Lower lobe of right lung (tissue), 2 donors: ENCODE results near the gene NCLN. TPM values are rescaled to one million over a fixed set of nuclear protein-coding genes. Genes with fewer than 3 reads are reported as not detected.

ENCODE experiments used
- ATAC-seq, 2 donors: fragments of 200-7000 bp; cut with Tn5 transposase; one replicate each; pipeline ENCODE4 v1.9.1; 2020 to 2022; ENCODE audit warnings: mild to moderate bottlenecking in 2 of 2, moderate library complexity in 2 of 2
- DNase-seq: peaks from one replicate; pipeline ENCODE4 v3.0.0-alpha.2; 2020
- H3K27ac ChIP-seq: fragments of 200-600 bp; one replicate; pipeline ENCODE4 v1.8.0; 2022
- H3K27me3 ChIP-seq: fragments of 200-600 bp; one replicate; pipeline ENCODE4 v1.8.0; 2022; ENCODE audit warnings: low read depth
- H3K36me3 ChIP-seq: fragments of 200-600 bp; one replicate; pipeline ENCODE4 v1.8.0; 2022; ENCODE audit warnings: mild to moderate bottlenecking
- H3K4me1 ChIP-seq: fragments of 200-600 bp; one replicate; pipeline ENCODE4 v1.8.0; 2022
- H3K4me3 ChIP-seq: fragments of 200-600 bp; one replicate; pipeline ENCODE4 v1.8.0; 2022; ENCODE audit warnings: mild to moderate bottlenecking
- H3K9me3 ChIP-seq: fragments of 200-600 bp; one replicate; pipeline ENCODE4 v1.8.0; 2022
- CTCF ChIP-seq: fragments of 200-600 bp; IDR thresholded peaks from one replicate; pipeline ENCODE4 v1.8.0; 2022; ENCODE audit warnings: antibody characterized with exemption, mild to moderate bottlenecking
- intact Hi-C: fragments of 100-400 bp; cut with DNase I; formaldehyde crosslinking; loops from one replicate; pipeline ENCODE4 v1.11.0; 2022
- total RNA-seq: library from RNA; stranded (reverse); fragmentation: NEBNext Ultra II Directional; extraction: Animal tissue kit (Norgen Biotek cat#: 25700); gene quantifications from one replicate; pipeline ENCODE4 v1.2.1, GENCODE V29; 2021
- donor health status: DM: no; HTN: yes; CAD: no; lungs with severe emphysema.

Gene NCLN
- total RNA-seq, 1 donor from 2014 or later: 68.8 TPM

- ATAC-seq: no peak
- intact Hi-C loops: no loop called here
- no peak for TF ChIP-seq CTCF
- Histone ChIP-seq H3K4me3 (no peak overlapping the region), H3K4me1 (no peaks in the 10 kb centered on the region), H3K27ac (no peak overlapping the region), H3K9me3 (no peaks in the 10 kb centered on the region), H3K27me3 (no peaks in the 10 kb centered on the region), H3K36me3 (peaks cover 41% of the 10 kb centered on the region)
- no peak for DNase-seq
These were observed 8.7 kb downstream of the NCLN start for GRCh38 chr19:3194106-3195087.

GRCh38 chr19:3196064-3196932, 10.6 kb downstream of the NCLN start:
- Histone ChIP-seq H3K4me1 (no peaks in the 10 kb centered on the region), H3K27ac (no peak overlapping the region), H3K36me3 (peaks cover 51% of the 10 kb centered on the region), H3K9me3 (no peaks in the 10 kb centered on the region), H3K4me3 (no peak overlapping the region), H3K27me3 (no peaks in the 10 kb centered on the region)
- DNase-seq (no peak), ATAC-seq (no peak)
- TF ChIP-seq CTCF: no peak
- intact Hi-C loops: no loop called here

GRCh38 chr19:3196933-3197205, 11.1 kb downstream of the NCLN start:
- TF ChIP-seq CTCF: no peak
- H3K27ac ChIP-seq: no peak overlapping the region
- no peaks in the 10 kb centered on the region for H3K9me3 ChIP-seq
- no peak for ATAC-seq
- H3K36me3 ChIP-seq: peaks cover 54% of the 10 kb centered on the region
- no peaks in the 10 kb centered on the region for H3K4me1 ChIP-seq
- H3K27me3 ChIP-seq: no peaks in the 10 kb centered on the region
- DNase-seq: no peak
- intact Hi-C loops: no loop called here
- H3K4me3 ChIP-seq: no peak overlapping the region

GRCh38 chr19:3198901-3199700, 13.4 kb downstream of the NCLN start:
- Histone ChIP-seq H3K27ac (no peak overlapping the region), H3K27me3 (no peaks in the 10 kb centered on the region), H3K9me3 (no peaks in the 10 kb centered on the region), H3K4me3 (no peak overlapping the region), H3K36me3 (peaks cover 53% of the 10 kb centered on the region), H3K4me1 (no peaks in the 10 kb centered on the region)
- TF ChIP-seq CTCF: no peak
- ATAC-seq (no peak), DNase-seq (no peak)
- intact Hi-C loops: no loop called here

GRCh38 chr19:3201072-3201700, 15.5 kb downstream of the NCLN start:
- peaks cover 66% of the 10 kb centered on the region for H3K36me3 ChIP-seq
- ATAC-seq (no peak), DNase-seq (no peak)
- intact Hi-C loops: no loop called here
- H3K4me3 ChIP-seq: no peak overlapping the region
- no peak overlapping the region for H3K27ac ChIP-seq
- H3K9me3 ChIP-seq: no peaks in the 10 kb centered on the region
- H3K4me1 ChIP-seq: no peaks in the 10 kb centered on the region
- TF ChIP-seq CTCF: no peak
- H3K27me3 ChIP-seq: no peaks in the 10 kb centered on the region
